ENCODE data around the gene ZNF626.

DNA sequence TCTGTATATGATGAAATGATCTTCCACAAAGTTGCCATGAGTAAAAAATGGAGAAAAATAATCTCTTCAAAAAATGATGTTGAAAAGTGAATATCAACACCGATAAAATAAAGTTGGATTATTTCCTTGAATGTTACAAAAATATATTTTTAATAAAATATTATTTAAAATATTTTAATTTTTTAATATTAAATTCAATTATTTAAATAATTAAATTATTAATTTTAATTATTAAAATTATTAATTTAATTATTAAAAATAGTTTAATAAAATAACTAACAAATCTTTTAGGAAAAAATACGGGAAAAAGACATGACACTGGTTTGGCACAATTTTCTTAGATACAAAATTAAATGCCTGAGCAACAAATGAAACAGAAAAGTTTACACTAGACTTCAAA, 21.3 kb downstream of the ZNF626 start:
- TF ChIP-seq, protein P1, sequence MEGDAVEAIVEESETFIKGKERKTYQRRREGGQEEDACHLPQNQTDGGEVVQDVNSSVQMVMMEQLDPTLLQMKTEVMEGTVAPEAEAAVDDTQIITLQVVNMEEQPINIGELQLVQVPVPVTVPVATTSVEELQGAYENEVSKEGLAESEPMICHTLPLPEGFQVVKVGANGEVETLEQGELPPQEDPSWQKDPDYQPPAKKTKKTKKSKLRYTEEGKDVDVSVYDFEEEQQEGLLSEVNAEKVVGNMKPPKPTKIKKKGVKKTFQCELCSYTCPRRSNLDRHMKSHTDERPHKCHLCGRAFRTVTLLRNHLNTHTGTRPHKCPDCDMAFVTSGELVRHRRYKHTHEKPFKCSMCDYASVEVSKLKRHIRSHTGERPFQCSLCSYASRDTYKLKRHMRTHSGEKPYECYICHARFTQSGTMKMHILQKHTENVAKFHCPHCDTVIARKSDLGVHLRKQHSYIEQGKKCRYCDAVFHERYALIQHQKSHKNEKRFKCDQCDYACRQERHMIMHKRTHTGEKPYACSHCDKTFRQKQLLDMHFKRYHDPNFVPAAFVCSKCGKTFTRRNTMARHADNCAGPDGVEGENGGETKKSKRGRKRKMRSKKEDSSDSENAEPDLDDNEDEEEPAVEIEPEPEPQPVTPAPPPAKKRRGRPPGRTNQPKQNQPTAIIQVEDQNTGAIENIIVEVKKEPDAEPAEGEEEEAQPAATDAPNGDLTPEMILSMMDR (conservative IDR thresholded peaks at IDR 0.05; ENCODE audit: low read depth, low read length) = no peak
- TF ChIP-seq EZH2phosphoT487 (IDR thresholded peaks at IDR 0.05; ENCODE audit: borderline replicate concordance, low read length) = no peak

Measured in PC-3 (cell line).